Stimulated activated CD8-positive, alpha-beta memory T cell treated with anti-CD3 and anti-CD28 coated beads, Interleukin-15, amount 100 ng/mL, for 4 hours (primary cell): ENCODE measurements around the gene DGCR6.
"Not testable (repeated sequence)": the region's sequence is repeated elsewhere in the genome, so short reads cannot be mapped to it uniquely, and the experiment has no call there.

Experiments used
- DNase-seq, 2 donors: peaks; one replicate each; pipeline ENCODE4 v3.0.0-alpha.2; 2020; ENCODE audit warnings: low read depth in 2 of 2

DGCR6 gene

GRCh38 chr22:18931905-18932652 lies 26.0 kb downstream of the DGCR6 start:
- DNase-seq, result no peak

GRCh38 chr22:18933914-18934313 lies 27.8 kb downstream of the DGCR6 start:
- no peak for DNase-seq

GRCh38 chr22:18934688-18935087 lies 28.6 kb downstream of the DGCR6 start:
- not testable (repeated sequence) for DNase-seq

- no peak for DNase-seq
Measured at GRCh38 chr22:18935889-18936529, 29.9 kb downstream of the DGCR6 start, which contains the start of gene PRODH. Gene PRODH, minus strand, starts transcription at chr22:18936293. Its CDS starts 6 bp downstream, at chr22:18936287.

- not testable (repeated sequence) for DNase-seq
Measured at GRCh38 chr22:18938691-18939090, 32.6 kb downstream of the DGCR6 start.

GRCh38 chr22:18947105-18947504 lies 41.0 kb downstream of the DGCR6 start:
- not testable (repeated sequence) for DNase-seq

- DNase-seq, result no peak
Measured at GRCh38 chr22:18947905-18948304, 41.8 kb downstream of the DGCR6 start.

- DNase-seq, result no peak
Measured at GRCh38 chr22:18950141-18950540, 44.0 kb downstream of the DGCR6 start.

- DNase-seq, result no peak
Measured at GRCh38 chr22:18952022-18952421, 45.9 kb downstream of the DGCR6 start.

- not testable (repeated sequence) for DNase-seq
Measured at GRCh38 chr22:18953128-18953527, 47.0 kb downstream of the DGCR6 start.

GRCh38 chr22:18954303-18954989 lies 48.3 kb downstream of the DGCR6 start:
- not testable (repeated sequence) for DNase-seq

- DNase-seq, result no peak
Measured at GRCh38 chr22:18954990-18955571, 49.0 kb downstream of the DGCR6 start.

- no peak for DNase-seq
Measured at GRCh38 chr22:18955696-18956095, 49.6 kb downstream of the DGCR6 start.

GRCh38 chr22:18956121-18956895 lies 50.2 kb downstream of the DGCR6 start:
- not testable (repeated sequence) for DNase-seq

- DNase-seq, result not testable (repeated sequence)
Measured at GRCh38 chr22:18956956-18957355, 50.8 kb downstream of the DGCR6 start.

- not testable (repeated sequence) for DNase-seq
Measured at GRCh38 chr22:18957621-18958320, 51.7 kb downstream of the DGCR6 start.

GRCh38 chr22:18958321-18958705 lies 52.2 kb downstream of the DGCR6 start:
- DNase-seq, result not testable (repeated sequence)

GRCh38 chr22:18958738-18959137 lies 52.6 kb downstream of the DGCR6 start:
- DNase-seq, result peak in 1 of 2 donors; percentile 32

- not testable (repeated sequence) for DNase-seq
Measured at GRCh38 chr22:18959266-18959665, 53.1 kb downstream of the DGCR6 start.

- not testable (repeated sequence) for DNase-seq
Measured at GRCh38 chr22:18959741-18960140, 53.6 kb downstream of the DGCR6 start.
